ENCODE measurements around the gene ARID1B.

DNA sequence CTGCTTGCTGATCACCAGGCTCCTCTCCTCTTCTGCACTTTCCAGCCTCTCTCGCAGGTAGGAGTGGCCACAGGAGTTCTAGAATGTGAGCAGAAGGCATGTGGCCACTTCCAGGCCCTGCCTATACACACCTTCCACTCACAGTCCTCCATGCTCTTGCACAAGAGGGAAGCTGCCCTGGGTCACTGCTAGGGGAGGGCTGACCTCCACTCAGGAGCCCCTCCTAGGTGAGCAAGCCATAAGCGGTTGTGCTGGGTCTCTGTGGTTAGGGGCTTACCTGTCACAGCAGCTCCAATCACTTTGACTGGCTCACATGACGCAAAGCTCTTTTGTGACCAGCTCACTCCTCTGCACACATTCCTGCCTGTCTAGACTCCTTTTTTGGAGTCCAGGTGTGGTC lies 477.9 kb downstream of the ARID1B start:
- TF ChIP-seq, protein P1, sequence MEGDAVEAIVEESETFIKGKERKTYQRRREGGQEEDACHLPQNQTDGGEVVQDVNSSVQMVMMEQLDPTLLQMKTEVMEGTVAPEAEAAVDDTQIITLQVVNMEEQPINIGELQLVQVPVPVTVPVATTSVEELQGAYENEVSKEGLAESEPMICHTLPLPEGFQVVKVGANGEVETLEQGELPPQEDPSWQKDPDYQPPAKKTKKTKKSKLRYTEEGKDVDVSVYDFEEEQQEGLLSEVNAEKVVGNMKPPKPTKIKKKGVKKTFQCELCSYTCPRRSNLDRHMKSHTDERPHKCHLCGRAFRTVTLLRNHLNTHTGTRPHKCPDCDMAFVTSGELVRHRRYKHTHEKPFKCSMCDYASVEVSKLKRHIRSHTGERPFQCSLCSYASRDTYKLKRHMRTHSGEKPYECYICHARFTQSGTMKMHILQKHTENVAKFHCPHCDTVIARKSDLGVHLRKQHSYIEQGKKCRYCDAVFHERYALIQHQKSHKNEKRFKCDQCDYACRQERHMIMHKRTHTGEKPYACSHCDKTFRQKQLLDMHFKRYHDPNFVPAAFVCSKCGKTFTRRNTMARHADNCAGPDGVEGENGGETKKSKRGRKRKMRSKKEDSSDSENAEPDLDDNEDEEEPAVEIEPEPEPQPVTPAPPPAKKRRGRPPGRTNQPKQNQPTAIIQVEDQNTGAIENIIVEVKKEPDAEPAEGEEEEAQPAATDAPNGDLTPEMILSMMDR (conservative IDR thresholded peaks at IDR 0.05; ENCODE audit: low read depth, low read length) = no peak
- TF ChIP-seq EZH2 (IDR thresholded peaks at IDR 0.05; ENCODE audit: borderline replicate concordance, low read depth, low read length, poor library complexity, severe bottlenecking) = no peak
